Measurements from ENCODE around the gene JMJD1C. TPM values are rescaled to one million over a fixed set of nuclear protein-coding genes. Genes with fewer than 3 reads are reported as not detected.

Gene JMJD1C
- total and polyA plus RNA-seq, 4 donors, result 21.9 to 108 (median 68.4) TPM

- no peaks in the 10 kb centered on the region for H3K9me3 ChIP-seq (ENCODE audit: control insufficient read depth, low read length)
- no peak for DNase-seq
- no peak for ATAC-seq (ENCODE audit: low FRiP score)
- 44 to 48% methylated on average over 2 of the region's 2 CpGs for WGBS, 2 donors
- no peaks in the 10 kb centered on the region for H3K27me3 ChIP-seq (ENCODE audit: control insufficient read depth in 1 of 2, insufficient read depth in 2 of 2, low read length in 1 of 2)
- no peak overlapping the region for H3K4me3 ChIP-seq (ENCODE audit: low read length in 2 of 2)
- intact Hi-C loops (cut with DNase I), result no loop called here
- H3K4me1 ChIP-seq (ENCODE audit: control insufficient read depth in 1 of 2, insufficient read depth in 2 of 2, low read length in 2 of 2), result peaks cover 1 to 4% of the 10 kb centered on the region in 2 donors
- H3K36me3 ChIP-seq (ENCODE audit: control insufficient read depth in 1 of 2, insufficient read depth in 2 of 2, low read length in 1 of 2), result no peaks in the 10 kb centered on the region
- H3K27ac ChIP-seq (ENCODE audit: low read depth in 1 of 2, low read length in 2 of 2), result no peak overlapping the region
Observed at GRCh38 chr10:63257778-63258177, 208.0 kb downstream of the JMJD1C start.

GRCh38 chr10:63256009-63256773 lies 209.6 kb downstream of the JMJD1C start:
- Histone ChIP-seq H3K9me3 (ENCODE audit: control insufficient read depth, low read length) (no peaks in the 10 kb centered on the region), H3K4me1 (ENCODE audit: control insufficient read depth in 1 of 2, insufficient read depth in 2 of 2, low read length in 2 of 2) (peaks cover 0 to 2% of the 10 kb centered on the region in 2 donors), H3K27me3 (ENCODE audit: control insufficient read depth in 1 of 2, insufficient read depth in 2 of 2, low read length in 1 of 2) (no peaks in the 10 kb centered on the region), H3K27ac (ENCODE audit: low read depth in 1 of 2, low read length in 2 of 2) (no peak overlapping the region), H3K36me3 (ENCODE audit: control insufficient read depth in 1 of 2, insufficient read depth in 2 of 2, low read length in 1 of 2) (no peaks in the 10 kb centered on the region), H3K4me3 (ENCODE audit: low read length in 2 of 2) (no peak overlapping the region)
- ATAC-seq (ENCODE audit: low FRiP score), result peak; percentile 56
- WGBS, 2 donors, result 4 to 10% methylated on average over 3 of the region's 3 CpGs
- no peak for DNase-seq
- intact Hi-C loops (cut with DNase I), result no loop called here

- Histone ChIP-seq H3K27ac (ENCODE audit: low read depth in 1 of 2, low read length in 2 of 2) (no peak overlapping the region), H3K27me3 (ENCODE audit: control insufficient read depth in 1 of 2, insufficient read depth in 2 of 2, low read length in 1 of 2) (no peaks in the 10 kb centered on the region), H3K4me1 (ENCODE audit: control insufficient read depth in 1 of 2, insufficient read depth in 2 of 2, low read length in 2 of 2) (peaks cover 0 to 2% of the 10 kb centered on the region in 2 donors), H3K36me3 (ENCODE audit: control insufficient read depth in 1 of 2, insufficient read depth in 2 of 2, low read length in 1 of 2) (no peaks in the 10 kb centered on the region), H3K4me3 (ENCODE audit: low read length in 2 of 2) (no peak overlapping the region), H3K9me3 (ENCODE audit: control insufficient read depth, low read length) (no peaks in the 10 kb centered on the region)
- DNase-seq (no peak), ATAC-seq (ENCODE audit: low FRiP score) (no peak)
- 76 to 80% methylated on average over 4 of the region's 4 CpGs for WGBS, 2 donors
- intact Hi-C loops (cut with DNase I), result no loop called here
Observed at GRCh38 chr10:63255316-63255715, 210.5 kb downstream of the JMJD1C start.

GRCh38 chr10:63253040-63253439 lies 212.7 kb downstream of the JMJD1C start:
- peaks cover 0 to 2% of the 10 kb centered on the region in 2 donors for H3K4me1 ChIP-seq (ENCODE audit: control insufficient read depth in 1 of 2, insufficient read depth in 2 of 2, low read length in 2 of 2)
- no peaks in the 10 kb centered on the region for H3K27me3 ChIP-seq (ENCODE audit: control insufficient read depth in 1 of 2, insufficient read depth in 2 of 2, low read length in 1 of 2)
- 89 to 96% methylated on average over 4 of the region's 4 CpGs for WGBS, 2 donors
- DNase-seq (no peak), ATAC-seq (ENCODE audit: low FRiP score) (no peak)
- no peaks in the 10 kb centered on the region for H3K36me3 ChIP-seq (ENCODE audit: control insufficient read depth in 1 of 2, insufficient read depth in 2 of 2, low read length in 1 of 2)
- H3K4me3 ChIP-seq (ENCODE audit: low read length in 2 of 2), result no peak overlapping the region
- no peaks in the 10 kb centered on the region for H3K9me3 ChIP-seq (ENCODE audit: control insufficient read depth, low read length)
- intact Hi-C loops (cut with DNase I), result no loop called here
- no peak overlapping the region for H3K27ac ChIP-seq (ENCODE audit: low read depth in 1 of 2, low read length in 2 of 2)

GRCh38 chr10:63252095-63252762 lies 213.5 kb downstream of the JMJD1C start:
- Histone ChIP-seq H3K4me1 (ENCODE audit: control insufficient read depth in 1 of 2, insufficient read depth in 2 of 2, low read length in 2 of 2) (peaks cover 0 to 2% of the 10 kb centered on the region in 2 donors), H3K27ac (ENCODE audit: low read depth in 1 of 2, low read length in 2 of 2) (no peak overlapping the region), H3K4me3 (ENCODE audit: low read length in 2 of 2) (no peak overlapping the region), H3K9me3 (ENCODE audit: control insufficient read depth, low read length) (no peaks in the 10 kb centered on the region), H3K27me3 (ENCODE audit: control insufficient read depth in 1 of 2, insufficient read depth in 2 of 2, low read length in 1 of 2) (no peaks in the 10 kb centered on the region), H3K36me3 (ENCODE audit: control insufficient read depth in 1 of 2, insufficient read depth in 2 of 2, low read length in 1 of 2) (no peaks in the 10 kb centered on the region)
- DNase-seq (no peak), ATAC-seq (ENCODE audit: low FRiP score) (no peak)
- intact Hi-C loops (cut with DNase I), result no loop called here

- intact Hi-C loops (cut with DNase I), result no loop called here
- no peak overlapping the region for H3K27ac ChIP-seq (ENCODE audit: low read depth in 1 of 2, low read length in 2 of 2)
- H3K4me3 ChIP-seq (ENCODE audit: low read length in 2 of 2), result no peak overlapping the region
- no peaks in the 10 kb centered on the region for H3K4me1 ChIP-seq (ENCODE audit: control insufficient read depth in 1 of 2, insufficient read depth in 2 of 2, low read length in 2 of 2)
- H3K36me3 ChIP-seq (ENCODE audit: control insufficient read depth in 1 of 2, insufficient read depth in 2 of 2, low read length in 1 of 2), result no peaks in the 10 kb centered on the region
- 88 to 90% methylated on average over 2 of the region's 2 CpGs for WGBS, 2 donors
- no peaks in the 10 kb centered on the region for H3K9me3 ChIP-seq (ENCODE audit: control insufficient read depth, low read length)
- DNase-seq (no peak), ATAC-seq (ENCODE audit: low FRiP score) (no peak)
- H3K27me3 ChIP-seq (ENCODE audit: control insufficient read depth in 1 of 2, insufficient read depth in 2 of 2, low read length in 1 of 2), result no peaks in the 10 kb centered on the region
Observed at GRCh38 chr10:63250032-63250431, 215.7 kb downstream of the JMJD1C start.

- ATAC-seq (ENCODE audit: low FRiP score) (no peak), DNase-seq (no peak)
- 78 to 79% methylated on average over 4 of the region's 4 CpGs for WGBS, 2 donors
- no peaks in the 10 kb centered on the region for H3K36me3 ChIP-seq (ENCODE audit: control insufficient read depth in 1 of 2, insufficient read depth in 2 of 2, low read length in 1 of 2)
- H3K4me3 ChIP-seq (ENCODE audit: low read length in 2 of 2), result no peak overlapping the region
- intact Hi-C loops (cut with DNase I), result no loop called here
- H3K27me3 ChIP-seq (ENCODE audit: control insufficient read depth in 1 of 2, insufficient read depth in 2 of 2, low read length in 1 of 2), result no peaks in the 10 kb centered on the region
- H3K4me1 ChIP-seq (ENCODE audit: control insufficient read depth in 1 of 2, insufficient read depth in 2 of 2, low read length in 2 of 2), result peaks cover 2 to 3% of the 10 kb centered on the region in 2 donors
- no peaks in the 10 kb centered on the region for H3K9me3 ChIP-seq (ENCODE audit: control insufficient read depth, low read length)
- no peak overlapping the region for H3K27ac ChIP-seq (ENCODE audit: low read depth in 1 of 2, low read length in 2 of 2)
Observed at GRCh38 chr10:63247771-63248170, 218.0 kb downstream of the JMJD1C start.

GRCh38 chr10:63246356-63246755 lies 219.4 kb downstream of the JMJD1C start:
- H3K4me1 ChIP-seq (ENCODE audit: control insufficient read depth in 1 of 2, insufficient read depth in 2 of 2, low read length in 2 of 2), result peaks cover 2 to 3% of the 10 kb centered on the region in 2 donors
- no peak overlapping the region for H3K27ac ChIP-seq (ENCODE audit: low read depth in 1 of 2, low read length in 2 of 2)
- DNase-seq, result no peak
- H3K4me3 ChIP-seq (ENCODE audit: low read length in 2 of 2), result no peak overlapping the region
- no peaks in the 10 kb centered on the region for H3K9me3 ChIP-seq (ENCODE audit: control insufficient read depth, low read length)
- intact Hi-C loops (cut with DNase I), result no loop called here
- no peaks in the 10 kb centered on the region for H3K36me3 ChIP-seq (ENCODE audit: control insufficient read depth in 1 of 2, insufficient read depth in 2 of 2, low read length in 1 of 2)
- no peak for ATAC-seq (ENCODE audit: low FRiP score)
- WGBS, 2 donors, result 98 to 99% methylated on average over 3 of the region's 3 CpGs
- H3K27me3 ChIP-seq (ENCODE audit: control insufficient read depth in 1 of 2, insufficient read depth in 2 of 2, low read length in 1 of 2), result no peaks in the 10 kb centered on the region

- no peaks in the 10 kb centered on the region for H3K9me3 ChIP-seq (ENCODE audit: control insufficient read depth, low read length)
- ATAC-seq (ENCODE audit: low FRiP score) (no peak), DNase-seq (no peak)
- H3K27me3 ChIP-seq (ENCODE audit: control insufficient read depth in 1 of 2, insufficient read depth in 2 of 2, low read length in 1 of 2), result no peaks in the 10 kb centered on the region
- intact Hi-C loops (cut with DNase I), result no loop called here
- no peaks in the 10 kb centered on the region for H3K36me3 ChIP-seq (ENCODE audit: control insufficient read depth in 1 of 2, insufficient read depth in 2 of 2, low read length in 1 of 2)
- H3K4me1 ChIP-seq (ENCODE audit: control insufficient read depth in 1 of 2, insufficient read depth in 2 of 2, low read length in 2 of 2), result peaks cover 2 to 3% of the 10 kb centered on the region in 2 donors
- no peak overlapping the region for H3K27ac ChIP-seq (ENCODE audit: low read depth in 1 of 2, low read length in 2 of 2)
- WGBS, 2 donors, result 90 to 91% methylated on average over 2 of the region's 2 CpGs
- H3K4me3 ChIP-seq (ENCODE audit: low read length in 2 of 2), result no peak overlapping the region
Observed at GRCh38 chr10:63241841-63242281, 223.9 kb downstream of the JMJD1C start.
